Measurements from ENCODE around the gene WDR35. TPM values are rescaled to one million over a fixed set of nuclear protein-coding genes. Genes with fewer than 3 reads are reported as not detected.

Gene WDR35
- total RNA-seq, 1 experiment from 2014 or later = 17.5 TPM

- no peak overlapping the region for H3K4me3 Mint-ChIP-seq (ENCODE audit: unreplicated experiment)
- no TSS peak for BruUV-seq (replicated peaks)
Observed at GRCh38 chr2:19982268-19982667, 7.6 kb downstream of the WDR35 start.

DNA sequence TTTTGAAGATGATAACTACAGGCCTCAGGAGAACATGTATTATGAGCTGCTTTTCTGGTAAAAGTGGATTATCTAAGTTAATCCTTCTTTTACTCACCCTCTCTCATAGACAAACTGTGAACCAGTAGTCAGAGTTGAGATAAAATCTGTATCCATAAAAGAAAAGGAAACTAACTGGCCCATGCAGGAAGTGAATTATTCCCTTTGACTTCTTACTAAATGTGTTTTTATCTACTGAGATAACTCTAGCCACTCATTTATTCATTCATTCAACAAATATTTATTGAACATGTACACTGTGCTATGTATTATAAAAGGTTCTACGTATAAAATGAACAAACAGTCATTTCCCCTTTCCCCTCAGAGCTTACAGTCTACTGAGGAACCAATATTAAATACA lies 10.0 kb downstream of the WDR35 start:
- no peak overlapping the region for H3K27ac Mint-ChIP-seq (ENCODE audit: low read depth, unreplicated experiment)
- TF ChIP-seq, protein P1, sequence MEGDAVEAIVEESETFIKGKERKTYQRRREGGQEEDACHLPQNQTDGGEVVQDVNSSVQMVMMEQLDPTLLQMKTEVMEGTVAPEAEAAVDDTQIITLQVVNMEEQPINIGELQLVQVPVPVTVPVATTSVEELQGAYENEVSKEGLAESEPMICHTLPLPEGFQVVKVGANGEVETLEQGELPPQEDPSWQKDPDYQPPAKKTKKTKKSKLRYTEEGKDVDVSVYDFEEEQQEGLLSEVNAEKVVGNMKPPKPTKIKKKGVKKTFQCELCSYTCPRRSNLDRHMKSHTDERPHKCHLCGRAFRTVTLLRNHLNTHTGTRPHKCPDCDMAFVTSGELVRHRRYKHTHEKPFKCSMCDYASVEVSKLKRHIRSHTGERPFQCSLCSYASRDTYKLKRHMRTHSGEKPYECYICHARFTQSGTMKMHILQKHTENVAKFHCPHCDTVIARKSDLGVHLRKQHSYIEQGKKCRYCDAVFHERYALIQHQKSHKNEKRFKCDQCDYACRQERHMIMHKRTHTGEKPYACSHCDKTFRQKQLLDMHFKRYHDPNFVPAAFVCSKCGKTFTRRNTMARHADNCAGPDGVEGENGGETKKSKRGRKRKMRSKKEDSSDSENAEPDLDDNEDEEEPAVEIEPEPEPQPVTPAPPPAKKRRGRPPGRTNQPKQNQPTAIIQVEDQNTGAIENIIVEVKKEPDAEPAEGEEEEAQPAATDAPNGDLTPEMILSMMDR (IDR thresholded peaks at IDR 0.05; ENCODE audit: unreplicated experiment) = no peak
- DNase-seq (ENCODE audit: unreplicated experiment) = no peak
- no peaks in the 10 kb centered on the region for H3K27me3 Mint-ChIP-seq (ENCODE audit: insufficient read depth, unreplicated experiment)
- peaks cover 16% of the 10 kb centered on the region for H3K36me3 Mint-ChIP-seq (ENCODE audit: insufficient read depth, unreplicated experiment)
- BruUV-seq (replicated peaks) = no TSS peak
- H3K9me3 Mint-ChIP-seq (ENCODE audit: unreplicated experiment) = no peaks in the 10 kb centered on the region
- peaks cover 6% of the 10 kb centered on the region for H3K4me1 Mint-ChIP-seq (ENCODE audit: insufficient read depth, unreplicated experiment)
- intact Hi-C loops (cut with micrococcal nuclease) = no loop called here
- POLR2A ChIA-PET = interaction anchor here (0.9 to 1.3 kb wide), 2 partner anchors 10 to 80 kb away, joined by 4 to 5 read pairs; partner anchors contain the start of gene WDR35
- CTCF ChIA-PET = no interaction called here
- no peak overlapping the region for H3K4me3 Mint-ChIP-seq (ENCODE audit: unreplicated experiment)

More at GRCh38 chr2:19982268-19982667, 7.6 kb downstream of the WDR35 start:
- TF ChIP-seq, protein P1 (IDR thresholded peaks at IDR 0.05; ENCODE audit: unreplicated experiment) = no peak
- Mint-ChIP-seq H3K36me3 (ENCODE audit: insufficient read depth, unreplicated experiment) (peaks cover 31% of the 10 kb centered on the region), H3K27me3 (ENCODE audit: insufficient read depth, unreplicated experiment) (no peaks in the 10 kb centered on the region), H3K27ac (ENCODE audit: low read depth, unreplicated experiment) (no peak overlapping the region), H3K4me1 (ENCODE audit: insufficient read depth, unreplicated experiment) (peaks cover 17% of the 10 kb centered on the region), H3K9me3 (ENCODE audit: unreplicated experiment) (no peaks in the 10 kb centered on the region)
- ChIA-PET CTCF (interaction anchor here (0.7 to 0.8 kb wide), 2 partner anchors 11 to 122 kb away, joined by 3 read pairs; no protein-coding TSS in a partner anchor), POLR2A (interaction anchor here (1.0 kb wide), 1 partner anchor 111 kb away, joined by 3 read pairs; no protein-coding TSS in a partner anchor)
- intact Hi-C loops (cut with micrococcal nuclease) = no loop called here
- no peak for DNase-seq (ENCODE audit: unreplicated experiment)

DNA sequence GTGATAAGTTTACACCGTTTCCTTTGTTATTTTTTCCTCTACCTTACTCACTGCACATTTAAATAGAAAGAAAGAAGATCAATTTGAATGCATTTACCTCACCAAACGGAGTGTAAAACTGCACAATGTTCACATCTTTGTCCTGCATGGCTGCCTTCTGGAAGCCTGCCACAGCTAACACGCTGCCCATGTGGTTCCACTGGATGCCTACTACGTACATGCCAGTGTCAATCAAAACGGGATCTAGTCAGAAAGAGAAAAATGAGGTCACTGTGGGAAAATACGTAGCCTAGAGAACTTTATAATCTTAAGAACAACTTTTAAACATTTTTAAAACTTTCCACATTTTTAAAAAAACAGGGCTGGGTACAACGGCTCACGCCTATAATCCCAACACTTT lies 16.4 kb downstream of the WDR35 start:
- H3K9me3 Mint-ChIP-seq (ENCODE audit: unreplicated experiment) = no peaks in the 10 kb centered on the region
- peaks cover 12% of the 10 kb centered on the region for H3K36me3 Mint-ChIP-seq (ENCODE audit: insufficient read depth, unreplicated experiment)
- no peaks in the 10 kb centered on the region for H3K27me3 Mint-ChIP-seq (ENCODE audit: insufficient read depth, unreplicated experiment)
- intact Hi-C loops (cut with micrococcal nuclease) = no loop called here
- H3K4me3 Mint-ChIP-seq (ENCODE audit: unreplicated experiment) = no peak overlapping the region
- POLR2A ChIA-PET = no interaction called here
- no peaks in the 10 kb centered on the region for H3K4me1 Mint-ChIP-seq (ENCODE audit: insufficient read depth, unreplicated experiment)
- TF ChIP-seq, protein P1 (IDR thresholded peaks at IDR 0.05; ENCODE audit: unreplicated experiment) = no peak
- no peak overlapping the region for H3K27ac Mint-ChIP-seq (ENCODE audit: low read depth, unreplicated experiment)
- no TSS peak for BruUV-seq (replicated peaks)
- DNase-seq (ENCODE audit: unreplicated experiment) = no peak
- CTCF ChIA-PET = interaction anchor here (0.6 to 1.4 kb wide), 2 partner anchors 10 to 41 kb away, joined by 3 to 6 read pairs; no protein-coding TSS in a partner anchor

DNA sequence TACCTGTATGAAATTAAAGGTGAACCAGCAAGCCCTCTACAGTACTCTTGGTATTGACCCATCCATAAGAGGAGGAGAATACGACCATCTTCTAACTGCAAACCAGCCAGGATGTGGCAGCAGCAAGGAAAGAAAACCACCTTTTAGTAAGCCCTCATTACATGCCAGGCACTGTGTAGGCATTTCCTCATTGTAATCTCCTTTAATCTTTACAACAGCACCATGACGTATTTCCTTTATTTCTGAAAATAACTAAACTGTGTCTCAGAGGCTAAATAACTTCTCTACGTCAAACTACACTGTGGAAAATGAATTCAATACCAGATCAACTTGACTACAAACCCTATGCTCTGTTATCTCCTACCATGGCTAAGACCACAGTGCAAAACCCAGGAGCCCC lies 18.2 kb downstream of the WDR35 start:
- no peaks in the 10 kb centered on the region for H3K27me3 Mint-ChIP-seq (ENCODE audit: insufficient read depth, unreplicated experiment)
- no peak overlapping the region for H3K27ac Mint-ChIP-seq (ENCODE audit: low read depth, unreplicated experiment)
- peaks cover 12% of the 10 kb centered on the region for H3K36me3 Mint-ChIP-seq (ENCODE audit: insufficient read depth, unreplicated experiment)
- intact Hi-C loops (cut with micrococcal nuclease) = no loop called here
- BruUV-seq (replicated peaks) = no TSS peak
- DNase-seq (ENCODE audit: unreplicated experiment) = no peak
- H3K4me1 Mint-ChIP-seq (ENCODE audit: insufficient read depth, unreplicated experiment) = no peaks in the 10 kb centered on the region
- H3K9me3 Mint-ChIP-seq (ENCODE audit: unreplicated experiment) = no peaks in the 10 kb centered on the region
- TF ChIP-seq, protein P1 (IDR thresholded peaks at IDR 0.05; ENCODE audit: unreplicated experiment) = no peak
- CTCF ChIA-PET = interaction anchor here (0.6 to 1.2 kb wide), 3 partner anchors 14 to 36 kb away, joined by 3 to 4 read pairs (median 3); no protein-coding TSS in a partner anchor
- POLR2A ChIA-PET = interaction anchor here (0.7 to 1.0 kb wide), 2 partner anchors 18 to 83 kb away, joined by 3 read pairs; partner anchors contain the start of gene WDR35
- H3K4me3 Mint-ChIP-seq (ENCODE audit: unreplicated experiment) = no peak overlapping the region

Data from MCF 10A (cell line).